ENCODE results near the gene HPS1. TPM values are rescaled to one million over a fixed set of nuclear protein-coding genes. Genes with fewer than 3 reads are reported as not detected.

The HPS1 gene
- total RNA-seq, 2 experiments from 2014 or later, result 88.5 to 91.9 TPM

- H3K27me3 Mint-ChIP-seq, result peaks cover 5% of the 10 kb centered on the region
Measured at GRCh38 chr10:98377536-98377935, 69.2 kb downstream of the HPS1 start.

GRCh38 chr10:98377001-98377400 lies 69.7 kb downstream of the HPS1 start:
- H3K27ac Mint-ChIP-seq, result no peak overlapping the region

More at GRCh38 chr10:98377536-98377935, 69.2 kb downstream of the HPS1 start:
- no peak for ATAC-seq (ENCODE audit: low read depth)
- no peak overlapping the region for H3K4me3 Mint-ChIP-seq
- H3K4me1 Mint-ChIP-seq, result no peaks in the 10 kb centered on the region
- no peak overlapping the region for H3K27ac Mint-ChIP-seq
- no peak for DNase-seq
- H3K36me3 Mint-ChIP-seq, result no peaks in the 10 kb centered on the region
- POLR2A ChIA-PET, result no interaction called here
- peaks cover 1% of the 10 kb centered on the region for H3K9me3 Mint-ChIP-seq

DNA sequence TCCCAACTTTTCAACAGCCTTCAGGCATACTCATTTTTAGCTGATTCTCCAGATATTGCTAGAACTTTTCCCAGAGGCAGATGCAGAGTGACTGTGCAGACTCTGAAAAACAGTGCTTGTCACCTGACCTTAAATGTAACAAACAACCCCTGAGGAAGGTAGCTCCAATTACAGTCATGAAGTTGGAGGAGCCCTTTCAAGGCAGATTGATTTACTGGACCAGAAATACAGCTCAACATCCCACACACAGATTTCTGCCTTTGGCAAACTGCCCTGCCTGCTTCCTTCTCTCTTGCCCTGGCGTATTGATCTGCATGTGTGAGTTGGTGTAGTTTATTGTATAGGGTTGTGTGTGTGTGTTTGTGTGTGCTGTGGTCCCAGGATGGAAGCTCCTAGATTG lies 70.2 kb downstream of the HPS1 start:
- Mint-ChIP-seq H3K27ac (no peak overlapping the region), H3K9me3 (peaks cover 1% of the 10 kb centered on the region), H3K36me3 (no peaks in the 10 kb centered on the region), H3K27me3 (peaks cover 10% of the 10 kb centered on the region), H3K4me1 (no peaks in the 10 kb centered on the region), H3K4me3 (no peak overlapping the region)
- POLR2A ChIA-PET, result no interaction called here
- no peak for DNase-seq
- no peak for ATAC-seq (ENCODE audit: low read depth)

More at GRCh38 chr10:98377001-98377400, 69.7 kb downstream of the HPS1 start:
- Mint-ChIP-seq H3K27me3 (peaks cover 7% of the 10 kb centered on the region), H3K4me3 (no peak overlapping the region), H3K9me3 (peaks cover 1% of the 10 kb centered on the region), H3K4me1 (no peaks in the 10 kb centered on the region), H3K36me3 (no peaks in the 10 kb centered on the region)
- POLR2A ChIA-PET, result no interaction called here
- ATAC-seq (ENCODE audit: low read depth) (no peak), DNase-seq (no peak)

- ATAC-seq (ENCODE audit: low read depth) (no peak), DNase-seq (no peak)
- H3K9me3 Mint-ChIP-seq, result peaks cover 1% of the 10 kb centered on the region
- no peak overlapping the region for H3K27ac Mint-ChIP-seq
- H3K27me3 Mint-ChIP-seq, result peaks cover 16% of the 10 kb centered on the region
- H3K4me3 Mint-ChIP-seq, result no peak overlapping the region
- POLR2A ChIA-PET, result no interaction called here
- no peaks in the 10 kb centered on the region for H3K36me3 Mint-ChIP-seq
- no peaks in the 10 kb centered on the region for H3K4me1 Mint-ChIP-seq
Measured at GRCh38 chr10:98374217-98374985, 72.3 kb downstream of the HPS1 start.

DNA sequence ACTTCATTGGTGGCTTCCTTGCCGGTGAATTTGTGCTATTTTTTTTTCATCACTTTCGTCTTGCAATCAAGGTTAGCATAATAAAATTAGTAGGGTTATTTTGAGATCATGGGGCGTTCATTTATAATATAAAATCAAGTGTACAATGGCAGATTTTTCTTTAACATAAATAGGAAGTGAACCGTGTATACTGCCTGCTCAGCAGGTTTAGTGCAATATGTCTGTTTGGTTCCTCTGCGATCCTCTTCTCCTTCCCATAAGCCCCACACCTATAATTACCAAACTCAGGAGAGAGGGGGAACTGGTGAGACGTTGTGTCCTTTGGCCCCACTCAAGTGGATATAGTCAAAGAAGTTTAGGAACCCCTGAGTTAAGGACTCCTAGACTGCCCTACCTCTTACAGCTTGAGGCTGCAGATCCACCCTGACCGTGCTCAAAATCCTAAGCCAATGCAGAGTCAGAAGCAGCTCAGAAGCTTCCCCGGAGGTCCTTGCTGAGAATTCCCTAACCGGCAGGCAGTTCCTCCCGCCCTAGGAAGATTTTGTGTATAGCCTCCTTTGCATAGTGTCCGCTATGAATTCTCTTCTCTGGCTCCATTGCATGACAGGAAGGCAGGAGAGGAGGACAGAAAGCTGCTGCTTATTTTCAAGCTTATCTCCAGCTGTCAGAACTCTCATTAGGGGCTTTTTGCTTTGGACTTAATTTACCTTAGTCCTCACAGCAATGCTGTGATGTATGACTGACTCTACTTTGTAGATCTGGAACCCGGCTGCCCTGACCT lies 73.3 kb downstream of the HPS1 start:
- DNase-seq, result no peak
- Mint-ChIP-seq H3K9me3 (peaks cover 1% of the 10 kb centered on the region), H3K4me1 (no peaks in the 10 kb centered on the region), H3K27ac (no peak overlapping the region), H3K27me3 (peaks cover 16% of the 10 kb centered on the region), H3K4me3 (no peak overlapping the region), H3K36me3 (no peaks in the 10 kb centered on the region)
- no peak for ATAC-seq (ENCODE audit: low read depth)
- POLR2A ChIA-PET, result no interaction called here

DNA sequence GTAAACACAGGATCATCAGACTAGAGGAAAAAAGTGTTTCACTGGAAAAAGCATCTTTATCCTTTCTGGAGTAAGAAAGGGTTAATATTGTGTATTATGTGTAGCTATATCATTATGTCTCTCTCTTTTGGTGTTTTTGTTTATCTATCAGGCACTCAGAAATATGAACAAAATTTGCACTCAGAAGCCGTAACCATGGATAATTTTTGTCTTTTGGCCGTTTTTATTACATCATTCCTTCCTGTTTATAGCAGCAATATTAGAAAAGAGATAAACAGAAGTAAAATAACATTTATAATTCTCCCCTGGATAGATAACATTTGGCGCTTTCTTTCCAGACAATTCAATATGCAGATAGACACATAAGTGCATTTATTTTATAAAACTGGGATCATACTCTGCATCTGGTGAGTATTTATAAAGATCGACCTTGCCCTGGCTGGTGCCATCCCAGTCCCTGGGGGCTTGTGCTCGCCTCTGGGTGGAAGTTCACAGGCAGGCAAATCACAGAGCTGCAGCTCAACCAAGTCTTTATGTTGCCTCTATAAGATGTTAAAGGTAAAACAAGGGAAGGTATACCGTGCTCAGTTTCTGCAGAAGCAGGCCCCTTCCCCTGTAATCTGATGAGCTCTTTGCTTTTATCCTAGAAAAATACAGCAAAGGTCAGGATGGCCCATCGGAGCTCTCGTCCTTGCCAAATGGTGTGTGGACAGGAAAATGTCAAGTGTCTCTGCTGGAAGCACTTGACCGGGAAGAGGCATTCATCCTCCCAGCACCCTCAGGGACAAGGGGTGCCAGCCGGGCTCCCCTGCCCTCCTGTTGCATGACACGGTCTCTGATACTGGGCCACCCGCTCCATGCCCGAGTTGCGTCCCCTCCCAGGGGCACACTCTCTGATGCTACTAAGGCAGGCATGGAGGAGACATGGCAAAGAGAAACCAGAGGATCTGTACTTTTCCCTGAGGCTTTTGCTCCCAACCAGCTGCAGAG lies 75.6 kb downstream of the HPS1 start:
- no peak overlapping the region for H3K4me3 Mint-ChIP-seq
- H3K4me1 Mint-ChIP-seq, result no peaks in the 10 kb centered on the region
- H3K27ac Mint-ChIP-seq, result no peak overlapping the region
- POLR2A ChIA-PET, result no interaction called here
- no peak for DNase-seq
- H3K36me3 Mint-ChIP-seq, result no peaks in the 10 kb centered on the region
- no peak for ATAC-seq (ENCODE audit: low read depth)
- no peaks in the 10 kb centered on the region for H3K9me3 Mint-ChIP-seq
- peaks cover 18% of the 10 kb centered on the region for H3K27me3 Mint-ChIP-seq

DNA sequence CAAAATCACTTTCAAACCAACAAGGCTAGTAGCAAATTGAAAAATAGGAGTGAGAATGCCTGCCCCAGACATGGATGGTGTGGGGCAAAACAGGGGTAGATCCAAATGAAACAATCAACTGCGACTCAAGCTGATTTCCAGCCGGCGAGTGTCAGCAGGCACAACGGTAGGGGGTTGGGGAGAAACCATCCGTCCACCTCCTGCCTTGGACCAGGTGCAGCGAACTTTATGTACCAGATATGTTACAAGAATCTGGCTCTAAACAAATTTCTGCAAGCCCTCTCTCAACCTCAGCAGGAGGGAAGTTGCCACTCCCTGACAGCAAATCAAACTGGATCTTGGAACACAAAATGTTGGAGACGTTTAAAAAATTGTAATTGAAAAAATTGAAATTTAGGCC lies 76.9 kb downstream of the HPS1 start:
- POLR2A ChIA-PET, result no interaction called here
- ATAC-seq (ENCODE audit: low read depth) (no peak), DNase-seq (no peak)
- no peak overlapping the region for H3K27ac Mint-ChIP-seq
- H3K9me3 Mint-ChIP-seq, result no peaks in the 10 kb centered on the region
- H3K4me3 Mint-ChIP-seq, result no peak overlapping the region
- no peaks in the 10 kb centered on the region for H3K4me1 Mint-ChIP-seq
- H3K36me3 Mint-ChIP-seq, result no peaks in the 10 kb centered on the region
- peaks cover 18% of the 10 kb centered on the region for H3K27me3 Mint-ChIP-seq

DNA sequence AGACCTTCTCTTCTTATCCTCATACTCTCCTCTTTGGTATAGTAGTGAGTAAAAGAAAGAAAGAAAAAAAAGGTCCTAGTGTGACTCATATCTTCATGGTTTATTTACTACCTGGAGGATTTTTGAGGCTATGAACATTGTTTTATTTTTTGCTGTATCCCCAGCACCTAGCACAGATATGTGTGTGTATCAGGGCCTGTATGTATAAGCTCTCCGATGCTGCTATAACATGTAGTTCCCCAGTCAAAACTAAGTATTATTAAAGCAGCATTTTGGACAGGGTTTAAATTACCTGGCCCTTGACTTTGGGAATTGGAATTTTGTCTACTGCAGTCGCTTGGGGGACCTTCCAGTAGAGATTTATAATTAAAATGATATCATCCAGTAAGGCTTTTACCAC lies 78.1 kb downstream of the HPS1 start:
- ATAC-seq (ENCODE audit: low read depth) (no peak), DNase-seq (no peak)
- Mint-ChIP-seq H3K4me3 (no peak overlapping the region), H3K4me1 (no peaks in the 10 kb centered on the region), H3K36me3 (no peaks in the 10 kb centered on the region), H3K27me3 (peaks cover 18% of the 10 kb centered on the region), H3K27ac (no peak overlapping the region), H3K9me3 (no peaks in the 10 kb centered on the region)
- POLR2A ChIA-PET, result no interaction called here

- no peak for ATAC-seq (ENCODE audit: low read depth)
- POLR2A ChIA-PET, result no interaction called here
- H3K36me3 Mint-ChIP-seq, result no peaks in the 10 kb centered on the region
- no peak overlapping the region for H3K4me3 Mint-ChIP-seq
- H3K4me1 Mint-ChIP-seq, result no peaks in the 10 kb centered on the region
- H3K27ac Mint-ChIP-seq, result no peak overlapping the region
- no peak for DNase-seq
- H3K27me3 Mint-ChIP-seq, result peaks cover 15% of the 10 kb centered on the region
- no peaks in the 10 kb centered on the region for H3K9me3 Mint-ChIP-seq
Measured at GRCh38 chr10:98367604-98368451, 78.9 kb downstream of the HPS1 start.

Small RNA genes lying within 50 kb of the gene (microRNA-seq; reads per million reads assigned to microRNA genes)
- gene MIR1287 (74.4 reads per million, percentile 51 among the genes with 10 or more reads in this experiment), gene MIR4685 (not detected)

Other genes starting within 250 kb of the HPS1 start
- gene LOXL4, start 178.7 kb downstream of the HPS1 start, total RNA-seq, result not detected
- gene PYROXD2, start 31.8 kb downstream of the HPS1 start, total RNA-seq, result 10 to 100 TPM; 14.0 to 18.0 TPM